ENCODE measurements around the gene MYBPC3.

MYBPC3 gene

DNA sequence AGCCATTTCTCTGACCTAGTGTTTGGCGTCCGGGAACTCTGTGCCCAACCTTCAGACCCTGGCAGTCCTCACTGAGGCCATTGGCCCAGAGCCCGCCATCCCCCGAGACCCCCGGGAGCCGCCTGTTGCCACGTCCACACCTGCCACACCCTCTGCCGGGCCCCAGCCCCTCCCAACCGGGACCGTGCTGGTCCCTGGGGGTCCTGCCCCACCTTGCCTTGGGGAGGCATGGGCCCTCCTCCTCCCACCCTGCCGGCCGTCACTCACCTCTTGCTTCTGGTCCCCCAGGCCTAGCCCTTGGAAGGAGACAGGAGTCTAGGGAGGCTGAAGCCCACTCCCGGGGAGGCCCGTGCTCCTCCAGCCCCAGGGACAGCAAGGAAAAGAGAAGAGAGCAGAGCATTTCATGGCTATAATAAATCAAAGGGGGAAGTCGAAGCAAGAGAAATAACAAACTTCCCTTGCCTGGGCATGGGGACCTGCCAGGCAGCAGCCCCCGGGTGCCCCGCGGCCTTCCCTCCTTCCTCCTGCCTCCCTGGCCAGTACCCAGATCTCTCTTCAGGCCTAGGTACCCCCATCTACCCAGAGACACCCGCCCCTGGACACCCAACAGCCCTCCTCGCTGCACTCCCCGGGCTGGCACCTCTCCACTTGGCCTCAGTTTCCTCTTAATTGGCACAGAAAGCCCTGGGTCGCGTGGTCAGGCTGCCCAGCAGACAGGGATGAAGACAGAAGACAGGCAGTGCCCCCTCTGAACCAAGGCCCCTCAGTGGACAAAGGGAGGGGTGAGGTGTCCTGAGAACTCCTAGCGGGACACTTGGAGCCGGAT lies 42.9 kb upstream of the MYBPC3 start:
- no peak for DNase-seq (ENCODE audit: low read depth in 2 of 2)
- H3K4me3 ChIP-seq (replicated peaks in 1 of 2; ENCODE audit: low read depth in 2 of 2, low read length in 2 of 2): no peak overlapping the region
- no peak for TF ChIP-seq CTCF (IDR thresholded peaks at IDR 0.05; ENCODE audit: low read depth, low read length)

DNA sequence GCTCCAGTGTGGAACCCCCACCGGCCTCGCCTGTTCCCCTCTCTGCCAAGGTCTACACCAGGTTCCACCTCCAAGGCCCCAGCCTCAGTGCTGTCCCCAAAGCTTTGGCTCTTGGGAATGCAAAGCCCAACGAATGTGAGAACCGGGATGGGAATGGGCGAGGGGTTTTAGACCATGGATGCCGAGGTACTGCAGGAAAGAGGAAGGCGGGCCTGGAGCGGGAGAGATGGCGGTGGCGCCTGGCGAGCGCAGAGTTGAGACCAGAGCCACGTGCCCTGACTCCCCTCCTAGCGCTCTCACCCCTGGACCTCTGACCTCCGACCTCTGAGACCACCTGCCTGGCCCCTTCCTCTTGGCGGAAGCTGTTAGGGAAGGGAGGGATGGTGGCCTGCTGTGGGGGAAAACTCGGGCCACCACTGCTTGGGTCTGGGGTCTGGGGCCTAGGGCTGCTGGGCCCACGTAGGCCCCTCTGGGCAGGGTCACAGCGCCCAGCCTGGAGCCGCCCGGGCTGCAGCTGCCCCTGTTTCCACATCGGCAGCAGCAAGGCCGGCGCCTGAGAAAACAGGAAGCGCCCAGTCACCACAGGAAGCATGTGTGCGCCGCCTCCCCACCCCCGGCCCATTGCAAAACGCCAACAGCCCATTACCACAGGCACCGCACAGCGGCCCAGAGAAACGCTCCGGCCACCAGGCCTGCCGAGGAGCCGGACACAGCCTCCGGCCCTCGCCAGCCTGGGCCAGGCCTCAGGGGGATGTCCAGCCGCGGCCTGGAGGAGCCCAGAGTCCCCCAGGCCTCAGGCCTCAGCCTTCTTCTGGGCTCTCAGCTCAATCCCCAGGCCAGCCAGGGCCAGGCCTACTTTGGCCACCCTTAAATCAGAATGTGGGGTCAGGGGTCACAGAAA lies 42.1 kb upstream of the MYBPC3 start:
- DNase-seq (ENCODE audit: low read depth in 2 of 2): peak; percentile 65 to 81
- TF ChIP-seq CTCF (IDR thresholded peaks at IDR 0.05; ENCODE audit: low read depth, low read length): no peak
- H3K4me3 ChIP-seq (replicated peaks in 1 of 2; ENCODE audit: low read depth in 2 of 2, low read length in 2 of 2): no peak overlapping the region

GRCh38 chr11:47394050-47394321 lies 41.5 kb upstream of the MYBPC3 start:
- H3K4me3 ChIP-seq (replicated peaks in 1 of 2; ENCODE audit: low read depth in 2 of 2, low read length in 2 of 2): no peak overlapping the region
- DNase-seq (ENCODE audit: low read depth in 2 of 2): no peak
- no peak for TF ChIP-seq CTCF (IDR thresholded peaks at IDR 0.05; ENCODE audit: low read depth, low read length)

- TF ChIP-seq CTCF (IDR thresholded peaks at IDR 0.05; ENCODE audit: low read depth, low read length): no peak
- no peak overlapping the region for H3K4me3 ChIP-seq (replicated peaks in 1 of 2; ENCODE audit: low read depth in 2 of 2, low read length in 2 of 2)
- peak; percentile 40 to 64 for DNase-seq (ENCODE audit: low read depth in 2 of 2)
Observed at GRCh38 chr11:47393163-47394049, 40.9 kb upstream of the MYBPC3 start.

DNA sequence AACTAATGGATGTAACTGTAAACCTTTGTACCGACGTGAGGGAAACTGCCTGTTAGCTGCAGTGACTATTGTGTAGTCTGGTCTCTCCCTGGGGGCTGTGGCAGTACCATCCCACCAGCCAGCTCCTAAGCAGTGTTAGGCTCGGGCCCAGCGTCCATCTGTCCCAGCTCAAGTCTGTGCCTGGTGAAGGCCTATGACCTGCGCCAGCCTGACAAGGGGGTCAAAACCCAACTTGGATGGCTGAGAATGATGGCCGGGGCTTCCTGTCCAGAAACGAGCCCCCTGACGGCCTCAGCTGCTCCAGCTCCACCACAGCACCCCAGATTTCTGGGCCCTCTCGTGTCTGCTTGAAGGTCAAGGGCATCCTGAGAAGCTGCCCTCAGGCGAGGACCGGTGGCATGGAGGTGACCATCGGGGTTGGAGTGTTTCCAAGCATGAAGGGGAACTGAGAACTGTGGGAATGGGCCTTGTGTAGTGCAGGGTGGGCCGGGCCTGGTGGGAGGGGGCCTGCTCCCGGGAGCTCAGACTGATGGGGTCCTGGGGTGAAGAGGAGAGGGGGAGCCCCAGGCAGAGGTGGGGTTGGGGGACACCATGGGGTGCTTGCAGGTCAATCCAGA lies 40.2 kb upstream of the MYBPC3 start:
- DNase-seq (ENCODE audit: low read depth in 2 of 2): no peak
- no peak overlapping the region for H3K4me3 ChIP-seq (replicated peaks in 1 of 2; ENCODE audit: low read depth in 2 of 2, low read length in 2 of 2)
- no peak for TF ChIP-seq CTCF (IDR thresholded peaks at IDR 0.05; ENCODE audit: low read depth, low read length)
